ENCODE measurements around the gene ZYX. TPM values are rescaled to one million over a fixed set of nuclear protein-coding genes. Genes with fewer than 3 reads are reported as not detected.

ZYX gene
- total and polyA plus RNA-seq, 9 of the 15 experiments (the other 6 are each of a cell fraction or from before 2014, with no cell fraction given), result 1.8 to 130 (median 15.7) TPM

GRCh38 chr7:143373255-143373794, 7.8 kb upstream of the ZYX start (continued):
- TF ChIP-seq BRF2 (IDR thresholded peaks at IDR 0.05; ENCODE audit: borderline replicate concordance, insufficient read depth, insufficient read length), result no peak
- no peak for TF ChIP-seq ZNF592 (IDR thresholded peaks at IDR 0.05)

GRCh38 chr7:143374561-143374960, 6.6 kb upstream of the ZYX start:
- Histone ChIP-seq H3K27me3 (ENCODE audit: control insufficient read depth in 2 of 2, insufficient read depth in 2 of 2, low read length in 2 of 2) (peaks cover 0 to 9% of the 10 kb centered on the region in 2 experiments; a peak in 2 of 5 replicates), H3K36me3 (ENCODE audit: control insufficient read depth, insufficient read depth, low read length) (no peaks in the 10 kb centered on the region), H3K4me2 (ENCODE audit: insufficient read depth, low read length) (no peak overlapping the region), H3K9ac (ENCODE audit: insufficient read depth in 1 of 2, low read depth in 2 of 2, low read length in 2 of 2) (no peak overlapping the region), H3K9me3 (replicated peaks; ENCODE audit: control insufficient read depth, insufficient read depth, low read depth, low read length) (no peaks in the 10 kb centered on the region), H3K4me1 (replicated peaks in 1 of 2; ENCODE audit: control insufficient read depth in 2 of 2, insufficient read depth in 2 of 2, low read length in 2 of 2) (peaks cover 0 to 10% of the 10 kb centered on the region in 2 experiments; a peak in 3 of 5 replicates), H3K4me3 (no peak overlapping the region), H4K20me1 (replicated peaks; ENCODE audit: control insufficient read depth, insufficient read depth, low read length) (no peaks in the 10 kb centered on the region), H2AFZ (ENCODE audit: low read depth, low read length) (no peak overlapping the region), H3K79me2 (ENCODE audit: control insufficient read depth, insufficient read depth, low read length) (no peaks in the 10 kb centered on the region), H3K9me1 (ENCODE audit: control insufficient read depth, insufficient read depth, low read length) (no peaks in the 10 kb centered on the region), H3K27ac (ENCODE audit: extremely low read depth, low read depth, low read length) (no peak overlapping the region)
- TF ChIP-seq ZBTB11 (CRISPR knock-in tag; IDR thresholded peaks at IDR 0.05), result no peak
- no peak for TF ChIP-seq ZNF311 (CRISPR knock-in tag; IDR thresholded peaks at IDR 0.05)
- no peak for TF ChIP-seq ZNF830 (CRISPR knock-in tag; IDR thresholded peaks at IDR 0.05)
- peak; percentile 25; the same call in 1 of the 2 replicates for TF ChIP-seq SPI1 (IDR thresholded peaks at IDR 0.05; ENCODE audit: borderline replicate concordance, low read depth, low read length)
- WGBS (ENCODE audit: insufficient coverage, low coverage, missing lambda C conversion rate), result 35% methylated on average over 5 of the region's 5 CpGs
- intact Hi-C loops (cut with micrococcal nuclease) (no loop called here), in situ Hi-C loops (cut with MboI) (no loop called here)
- ATAC-seq (no peak), FAIRE-seq (no peak), DNase-seq (ENCODE audit: extremely low read depth in 1 of 4, low spot score in 3 of 4) (no peak)
- BruUV-seq (replicated peaks), result no TSS peak
- ChIA-PET CTCF (ENCODE audit: low intra/inter-chr PET ratio) (no interaction called here), POLR2A (interaction anchor here (0.5 to 2.0 kb wide), 2 partner anchors 10 to 501 kb away, joined by 3 to 7 read pairs; no protein-coding TSS in a partner anchor)

Measured in K562 (cell line).